Measurements from ENCODE around the gene DFFA.
"Not testable (repeated sequence)": the region's sequence is repeated elsewhere in the genome, so short reads cannot be mapped to it uniquely, and the experiment has no call there.

Gene DFFA

GRCh38 chr1:10470043-10470442 lies 2.3 kb downstream of the DFFA start:
- in situ Hi-C loops (cut with HindIII; ENCODE audit: low sequenced_read_pairs) = no loop called here

DNA sequence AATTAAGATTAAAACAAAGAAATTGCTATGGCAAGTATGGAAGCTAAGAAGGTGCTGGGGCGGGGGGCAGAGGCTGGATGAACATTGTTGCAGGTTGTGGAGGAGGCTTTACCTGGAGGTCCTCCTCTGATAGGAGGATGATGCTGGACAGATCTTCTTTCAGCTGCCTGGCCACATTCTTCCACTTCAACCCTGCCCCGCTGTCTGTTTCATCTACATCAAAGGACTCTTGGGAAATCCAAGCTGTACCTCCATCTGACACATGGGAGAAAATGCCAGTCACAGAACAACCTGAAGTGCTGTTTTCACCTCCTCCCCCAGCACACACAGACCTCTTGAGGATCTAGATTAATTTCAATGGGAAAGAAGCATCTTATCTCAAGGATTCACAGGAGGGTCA lies 5.3 kb downstream of the DFFA start:
- in situ Hi-C loops (cut with HindIII; ENCODE audit: low sequenced_read_pairs) = no loop called here

DNA sequence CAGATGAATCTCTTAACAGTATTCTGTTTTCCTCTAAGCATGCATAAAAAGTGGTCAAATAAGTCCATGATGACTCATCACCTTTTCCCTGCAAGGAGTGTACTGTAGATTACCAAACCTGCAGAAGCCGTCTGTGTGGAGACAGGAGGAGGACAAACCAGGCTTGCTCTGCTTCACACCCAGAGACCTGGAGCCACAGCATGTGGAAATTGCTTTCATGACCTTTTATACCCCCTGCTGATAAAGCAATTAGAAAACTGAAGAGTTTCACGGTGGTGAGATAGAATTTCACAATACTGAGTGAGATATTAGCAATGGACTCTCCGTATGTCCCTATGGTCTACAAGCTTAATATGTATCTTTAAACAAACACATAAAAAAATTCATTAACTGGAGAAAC lies 13.1 kb downstream of the DFFA start:
- in situ Hi-C loops (cut with HindIII; ENCODE audit: low sequenced_read_pairs) = no loop called here

- in situ Hi-C loops (cut with HindIII; ENCODE audit: low sequenced_read_pairs) = no loop called here
These were observed 14.5 kb downstream of the DFFA start for GRCh38 chr1:10457875-10458274.

- in situ Hi-C loops (cut with HindIII; ENCODE audit: low sequenced_read_pairs) = not testable (repeated sequence)
These were observed 14.9 kb downstream of the DFFA start for GRCh38 chr1:10457462-10457861.

- in situ Hi-C loops (cut with HindIII; ENCODE audit: low sequenced_read_pairs) = no loop called here
These were observed 15.7 kb downstream of the DFFA start for GRCh38 chr1:10456661-10457060.

GRCh38 chr1:10456048-10456447 lies 16.3 kb downstream of the DFFA start:
- in situ Hi-C loops (cut with HindIII; ENCODE audit: low sequenced_read_pairs) = no loop called here

GRCh38 chr1:10451287-10451686 lies 21.0 kb downstream of the DFFA start:
- in situ Hi-C loops (cut with HindIII; ENCODE audit: low sequenced_read_pairs) = loop anchor here (5.0 kb wide), 1 partner anchor 41 kb away; no protein-coding TSS in a partner anchor

- in situ Hi-C loops (cut with HindIII; ENCODE audit: low sequenced_read_pairs) = loop anchor here (5.0 kb wide), 1 partner anchor 41 kb away; no protein-coding TSS in a partner anchor
These were observed 21.5 kb downstream of the DFFA start for GRCh38 chr1:10450836-10451235.

DNA sequence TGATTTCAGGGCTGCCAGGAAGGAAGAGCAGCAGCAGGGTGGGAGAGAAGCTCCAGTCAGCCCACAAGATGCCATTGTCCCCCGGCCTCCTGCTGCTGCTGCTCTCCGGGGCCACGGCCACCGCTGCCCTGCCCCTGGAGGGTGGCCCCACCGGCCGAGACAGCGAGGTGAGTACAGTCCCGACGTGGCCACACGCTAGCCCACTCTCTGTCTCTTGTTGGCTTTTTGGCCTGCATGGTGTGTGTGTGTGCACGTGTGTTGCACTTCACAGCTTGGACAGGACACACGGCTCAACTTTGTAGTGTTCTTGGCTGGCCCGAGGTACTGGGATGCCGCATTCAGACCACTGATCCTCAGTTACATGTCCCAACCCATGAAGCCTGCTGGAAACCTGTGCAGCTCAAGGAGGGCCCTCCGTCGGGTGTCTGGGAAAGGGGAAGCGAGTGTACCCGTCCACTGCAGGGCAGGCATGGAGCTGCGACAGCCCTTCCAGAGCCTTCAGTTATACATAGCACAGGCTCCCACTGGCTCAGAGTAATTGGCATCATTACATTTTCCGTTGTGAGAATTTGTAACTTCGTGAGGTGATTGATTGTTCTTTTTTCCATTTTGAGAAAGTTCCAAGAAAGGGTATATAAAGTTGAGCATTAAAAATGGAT lies 22.0 kb downstream of the DFFA start:
- in situ Hi-C loops (cut with HindIII; ENCODE audit: low sequenced_read_pairs) = loop anchor here (5.0 kb wide), 1 partner anchor 42 kb away; no protein-coding TSS in a partner anchor

DNA sequence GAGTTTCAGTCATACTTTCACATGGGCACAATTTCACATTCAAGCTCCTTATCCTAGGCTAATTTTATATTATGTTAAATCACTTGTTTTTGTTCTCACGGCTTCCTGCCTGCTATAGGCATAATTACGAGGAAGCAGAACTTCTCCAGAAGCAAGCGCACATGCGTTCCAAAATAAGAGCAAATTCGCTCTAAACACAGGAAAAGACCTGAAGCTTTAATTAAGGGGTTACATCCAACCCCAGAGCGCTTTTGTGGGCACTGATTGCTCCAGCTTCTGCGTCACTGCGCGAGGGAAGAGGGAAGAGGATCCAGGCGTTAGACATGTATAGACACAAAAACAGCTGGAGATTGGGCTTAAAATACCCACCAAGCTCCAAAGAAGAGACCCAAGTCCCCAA lies 22.6 kb downstream of the DFFA start, which contains the start of gene CORT:
CORT (plus strand) TSS at position 281 of the 400 bp plus-strand sequence. CDS start 193 bp downstream, outside the sequence.
- in situ Hi-C loops (cut with HindIII; ENCODE audit: low sequenced_read_pairs) = loop anchor here (5.0 kb wide), 1 partner anchor 43 kb away; no protein-coding TSS in a partner anchor

GRCh38 chr1:10446790-10447422 lies 25.4 kb downstream of the DFFA start:
- in situ Hi-C loops (cut with HindIII; ENCODE audit: low sequenced_read_pairs) = no loop called here

DNA sequence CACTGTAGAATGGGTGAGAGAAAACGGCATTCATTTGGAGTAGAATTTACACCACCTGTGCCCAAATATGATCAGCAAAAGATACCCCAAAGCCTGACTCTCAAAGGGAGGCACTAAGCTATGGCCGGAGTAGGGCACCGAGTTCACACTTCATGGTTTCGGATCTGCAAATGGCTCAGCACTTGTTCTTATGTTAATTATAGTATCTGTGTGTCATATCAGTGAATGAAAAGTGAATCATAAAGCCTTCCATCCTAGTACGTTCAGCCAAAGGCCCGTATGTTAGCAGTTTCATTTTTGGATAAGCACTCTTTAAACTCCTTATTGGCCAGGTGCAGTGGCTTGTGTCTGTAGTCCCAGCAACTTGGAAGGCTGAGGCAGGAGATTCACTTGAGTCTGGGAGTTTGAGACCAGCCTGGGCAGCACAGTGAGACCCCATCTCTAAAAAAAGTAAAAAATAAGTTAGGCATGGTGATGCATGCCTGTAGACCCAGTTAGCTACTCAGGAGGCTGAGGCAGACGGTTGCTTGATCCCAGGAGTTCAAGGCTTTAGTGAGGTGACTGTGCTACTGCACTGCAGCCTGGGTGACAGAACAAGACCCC lies 27.4 kb downstream of the DFFA start:
- in situ Hi-C loops (cut with HindIII; ENCODE audit: low sequenced_read_pairs) = no loop called here

- in situ Hi-C loops (cut with HindIII; ENCODE audit: low sequenced_read_pairs) = no loop called here
These were observed 28.1 kb downstream of the DFFA start for GRCh38 chr1:10444248-10444647.

- in situ Hi-C loops (cut with HindIII; ENCODE audit: low sequenced_read_pairs) = no loop called here
These were observed 31.5 kb downstream of the DFFA start for GRCh38 chr1:10440794-10441193.

DNA sequence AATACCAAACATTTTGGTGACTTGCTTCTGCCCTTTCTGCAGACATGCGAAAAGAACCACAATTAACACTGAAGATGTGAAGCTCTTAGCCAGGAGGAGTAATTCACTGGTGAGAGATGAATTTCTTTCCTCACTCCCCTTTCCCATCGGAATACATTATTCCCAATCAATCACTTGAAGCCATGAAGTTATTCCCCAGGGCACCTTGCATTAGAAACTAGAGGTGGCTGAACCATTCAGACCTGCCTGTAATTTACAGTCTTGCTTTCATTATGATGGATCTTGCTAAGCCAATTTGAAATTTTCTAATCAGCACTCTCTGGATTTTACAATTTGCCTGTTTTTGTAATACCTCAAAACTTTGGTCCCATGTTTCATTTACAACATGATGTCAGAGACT lies 32.0 kb downstream of the DFFA start:
- in situ Hi-C loops (cut with HindIII; ENCODE audit: low sequenced_read_pairs) = no loop called here

GRCh38 chr1:10438677-10439163 lies 33.6 kb downstream of the DFFA start:
- in situ Hi-C loops (cut with HindIII; ENCODE audit: low sequenced_read_pairs) = no loop called here

- in situ Hi-C loops (cut with HindIII; ENCODE audit: low sequenced_read_pairs) = no loop called here
These were observed 35.3 kb downstream of the DFFA start for GRCh38 chr1:10437052-10437451.

DNA sequence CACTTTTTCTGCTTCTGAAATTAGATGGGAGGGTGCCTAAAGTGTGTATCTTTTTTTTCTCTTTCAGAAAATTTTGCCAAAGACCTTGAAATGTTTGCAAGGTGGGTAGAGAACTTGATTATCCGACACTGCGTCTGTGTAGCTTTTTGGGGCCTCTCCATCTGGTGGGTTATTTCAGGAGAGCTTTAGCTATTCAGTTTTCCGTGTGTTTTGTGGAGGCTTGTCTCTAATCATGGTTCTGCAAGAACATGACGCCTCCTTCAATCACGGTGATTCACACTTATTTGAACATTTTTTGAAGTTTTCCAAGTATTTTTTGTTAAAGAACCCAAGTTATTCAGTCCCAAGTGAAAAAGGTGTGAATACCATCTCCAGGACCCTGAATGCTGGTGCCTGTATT lies 37.7 kb downstream of the DFFA start:
- in situ Hi-C loops (cut with HindIII; ENCODE audit: low sequenced_read_pairs) = no loop called here

DNA sequence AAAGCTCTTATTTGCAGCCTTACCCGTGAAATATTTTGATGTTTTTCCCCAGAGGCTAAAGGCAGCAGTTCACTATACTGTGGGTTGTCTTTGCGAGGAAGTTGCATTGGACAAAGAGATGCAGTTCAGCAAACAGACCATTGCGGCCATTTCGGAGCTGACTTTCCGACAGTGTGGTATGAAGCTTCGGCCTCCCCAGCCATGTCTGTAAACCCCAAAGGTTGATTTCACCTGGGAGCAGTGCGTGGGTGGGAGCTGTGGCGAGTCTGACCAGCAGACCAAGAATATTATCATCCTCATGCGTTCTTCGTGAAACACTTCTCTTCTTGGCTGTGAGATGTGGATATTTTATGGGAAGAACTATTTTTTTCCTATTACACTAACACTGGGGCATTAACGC lies 38.5 kb downstream of the DFFA start:
- in situ Hi-C loops (cut with HindIII; ENCODE audit: low sequenced_read_pairs) = no loop called here

- in situ Hi-C loops (cut with HindIII; ENCODE audit: low sequenced_read_pairs) = no loop called here
These were observed 39.2 kb downstream of the DFFA start for GRCh38 chr1:10432910-10433700.
